CD14-positive monocyte (primary cell): Measurements from ENCODE around the gene SEC63. TPM values are rescaled to one million over a fixed set of nuclear protein-coding genes. Genes with fewer than 3 reads are reported as not detected.
A peak's percentile ranks its signal among the peaks of the same experiment; 100 is the strongest.
"Not testable (repeated sequence)": the region's sequence is repeated elsewhere in the genome, so short reads cannot be mapped to it uniquely, and the experiment has no call there.

ENCODE experiments used
- DNase-seq, 3 donors: peaks; one replicate each; pipeline ENCODE4 v3.0.0-alpha.2; 2011 to 2022
- H2AFZ ChIP-seq: 2 replicates; pipeline ENCODE4 v1.6.0; 2012; ENCODE audit warnings: mild to moderate bottlenecking, low read depth, low read length, inconsistent platforms; ENCODE audit not compliant: insufficient read depth, poor library complexity, severe bottlenecking
- H3K27ac ChIP-seq, 2 donors: 1 replicate in 1 of 2; 2 replicates in 1 of 2; pipeline ENCODE4 v1.5.1; 2012 to 2013; ENCODE audit warnings: low read length in 2 of 2, control low read depth in 1 of 2, inconsistent platforms in 1 of 2, low read depth in 1 of 2, mild to moderate bottlenecking in 1 of 2
- H3K27me3 ChIP-seq, 2 donors: one replicate each; pipeline versions ENCODE4 v1.6.0 to v1.6.1; 2011 to 2013; ENCODE audit warnings: low read length in 2 of 2; ENCODE audit not compliant: control insufficient read depth in 2 of 2, insufficient read depth in 2 of 2
- H3K36me3 ChIP-seq, 2 donors: replicated peaks in 1 of 2; 1 replicate in 1 of 2; 2 replicates in 1 of 2; pipeline versions ENCODE4 v1.5.1 to v1.6.1; 2012 to 2013; ENCODE audit warnings: low read length in 2 of 2, control low read depth in 1 of 2, inconsistent platforms in 1 of 2, mild to moderate bottlenecking in 1 of 2; ENCODE audit not compliant: insufficient read depth in 2 of 2, control insufficient read depth in 1 of 2
- H3K4me1 ChIP-seq, 2 donors: 1 replicate in 1 of 2; 2 replicates in 1 of 2; pipeline versions ENCODE4 v1.5.1 to v1.6.1; 2012 to 2013; ENCODE audit warnings: low read length in 2 of 2, control low read depth in 1 of 2, inconsistent platforms in 1 of 2, mild to moderate bottlenecking in 1 of 2, moderate library complexity in 1 of 2; ENCODE audit not compliant: insufficient read depth in 2 of 2, control insufficient read depth in 1 of 2
- H3K4me2 ChIP-seq: replicated peaks from 2 replicates; pipeline ENCODE3; 2012; ENCODE audit warnings: low read length, moderate library complexity, mild to moderate bottlenecking; ENCODE audit not compliant: poor library complexity, severe bottlenecking; ENCODE audit errors: extremely low read depth
- H3K4me3 ChIP-seq, 3 experiments: fragments of 200-600 bp in 1 of 3; sonication (generic) in 1 of 3; replicated peaks in 1 of 3; 1 replicate in 2 of 3; 2 replicates in 1 of 3; pipeline ENCODE4 v1.5.1; 2011 to 2013; ENCODE audit warnings: low read length in 3 of 3, mild to moderate bottlenecking in 3 of 3, control low read depth in 2 of 3, low read depth in 2 of 3, inconsistent platforms in 1 of 3, moderate library complexity in 1 of 3
- H3K79me2 ChIP-seq: 2 replicates; pipeline ENCODE4 v1.6.0; 2012; ENCODE audit warnings: mild to moderate bottlenecking, control low read depth, inconsistent platforms, low read length, moderate library complexity; ENCODE audit not compliant: insufficient read depth
- H3K9ac ChIP-seq: 2 replicates; pipeline ENCODE4 v1.6.0; 2017; ENCODE audit warnings: low read length, mild to moderate bottlenecking; ENCODE audit not compliant: insufficient read depth, poor library complexity, severe bottlenecking
- H3K9me3 ChIP-seq, 2 donors: replicated peaks in 1 of 2; 1 replicate in 1 of 2; 2 replicates in 1 of 2; pipeline versions ENCODE4 v1.5.1 to v1.6.1; 2012 to 2013; ENCODE audit warnings: low read length in 2 of 2, control low read depth in 1 of 2; ENCODE audit not compliant: control insufficient read depth in 1 of 2, insufficient read depth in 1 of 2
- H4K20me1 ChIP-seq: 2 replicates; pipeline ENCODE4 v1.6.0; 2012; ENCODE audit warnings: mild to moderate bottlenecking, low read length, control low read depth, moderate library complexity; ENCODE audit not compliant: insufficient read depth
- H3K27ac Mint-ChIP-seq, 7 donors: one replicate each; pipeline ENCODE4 v1.8.0; 2020; ENCODE audit warnings: mild to moderate bottlenecking in 7 of 7, mixed read lengths in 7 of 7, moderate library complexity in 6 of 7, inconsistent platforms in 2 of 7
- H3K27me3 Mint-ChIP-seq, 3 donors: one replicate each; pipeline ENCODE4 v1.8.0; 2021 to 2022; ENCODE audit warnings: low read depth in 3 of 3, mild to moderate bottlenecking in 3 of 3, mixed read lengths in 3 of 3, moderate library complexity in 3 of 3, inconsistent platforms in 1 of 3
- H3K36me3 Mint-ChIP-seq, 2 donors: one replicate each; pipeline ENCODE4 v1.8.0; 2020; ENCODE audit warnings: mixed read lengths in 2 of 2, inconsistent platforms in 1 of 2, mild to moderate bottlenecking in 1 of 2
- H3K4me1 Mint-ChIP-seq: one replicate; pipeline ENCODE4 v1.8.0; 2020; ENCODE audit warnings: mild to moderate bottlenecking, mixed read lengths
- H3K4me3 Mint-ChIP-seq, 2 donors: one replicate each; pipeline ENCODE4 v1.8.0; 2020; ENCODE audit warnings: mild to moderate bottlenecking in 2 of 2, mixed read lengths in 2 of 2, moderate library complexity in 1 of 2
- H3K9me3 Mint-ChIP-seq, 7 donors: one replicate each; pipeline ENCODE4 v1.8.0; 2020 to 2022; ENCODE audit warnings: mixed read lengths in 7 of 7, mild to moderate bottlenecking in 6 of 7, moderate library complexity in 6 of 7, inconsistent platforms in 2 of 7
- CTCF ChIP-seq: fragments of 200-600 bp; IDR thresholded peaks from one replicate; pipeline ENCODE4 v1.8.0; 2022; ENCODE audit warnings: antibody characterized with exemption, mild to moderate bottlenecking
- WGBS: methylation state at CpG from one replicate; pipeline ENCODE4 v1.1.5; 2013; ENCODE audit warnings: missing lambda C conversion rate; ENCODE audit not compliant: insufficient coverage; 5-methylcytosine and 5-hydroxymethylcytosine counted together
- intact Hi-C, 2 donors: fragments of 100-400 bp; cut with micrococcal nuclease; formaldehyde crosslinking; loops; one replicate each; pipeline versions ENCODE4 v1.15.0 to v1.15.1; 2023
- polyA plus RNA-seq, 3 donors: library from polyadenylated mRNA; depleted of rRNA in 1 of 3; unstranded in 2 of 3; stranded (reverse) in 1 of 3; fragments of 300-500 nt in 2 of 3; fragments of >200 nt in 1 of 3; fragmentation: Illumina TruSeq in 2 of 3; gene quantifications; 1 replicate in 2 of 3; 2 replicates in 1 of 3; pipeline ENCODE4 v1.2.3, GENCODE V29; 2012 to 2021

SEC63 gene
- polyA plus RNA-seq, 3 donors = 12.0 to 33.7 (median 12.7) TPM

DNA sequence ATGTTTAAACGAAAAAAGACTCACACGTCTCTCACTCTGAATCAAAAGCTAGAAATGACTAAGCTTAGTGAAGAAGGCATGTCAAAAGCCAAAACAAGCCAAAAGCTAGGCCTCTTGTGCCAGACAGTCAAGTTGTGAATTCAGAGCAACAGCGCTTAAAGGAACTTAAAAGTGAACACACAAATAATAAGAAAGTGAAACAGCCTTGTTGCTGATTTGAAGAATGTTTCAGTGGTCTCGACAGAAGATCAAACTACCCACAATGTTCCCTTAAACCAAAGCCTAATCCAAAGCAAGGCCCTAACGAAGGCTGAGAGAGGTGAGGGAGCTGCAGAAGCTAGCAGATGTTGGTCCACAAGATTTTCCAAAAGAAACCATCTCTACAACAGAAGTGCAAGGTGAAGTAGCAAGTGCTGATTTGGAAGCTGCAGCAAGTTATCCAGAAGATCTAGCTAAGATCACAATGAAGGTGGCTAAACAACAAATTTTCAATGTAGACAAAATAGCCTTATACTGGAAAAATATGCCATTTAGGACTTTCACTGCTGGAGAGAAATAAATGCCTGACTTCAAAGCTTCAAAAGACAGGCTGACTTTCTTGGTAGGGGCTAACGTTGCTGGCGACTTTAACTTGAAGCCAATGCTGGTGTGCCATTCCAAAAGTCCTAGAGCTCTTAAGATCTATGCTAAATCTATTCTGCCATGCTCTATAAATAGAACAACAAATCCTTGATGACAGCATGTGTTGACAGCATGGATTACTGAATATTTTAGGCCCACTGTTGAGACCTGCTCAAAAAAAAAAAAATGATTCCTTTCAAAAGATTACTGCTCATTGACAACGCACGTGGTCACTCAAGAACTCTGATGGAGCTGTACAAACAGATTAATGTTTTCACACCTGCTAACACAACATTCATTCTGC, 40.3 kb downstream of the SEC63 start:
- H3K27ac ChIP-seq = no peak overlapping the region
- H3K4me3 ChIP-seq = no peak overlapping the region
- Mint-ChIP-seq H3K4me3 (no peak overlapping the region), H3K9me3 (peaks cover 0 to 9% (median 0%) of the 10 kb centered on the region in 7 donors), H3K27me3 (no peaks in the 10 kb centered on the region), H3K27ac (no peak overlapping the region), H3K4me1 (no peaks in the 10 kb centered on the region), H3K36me3 (peaks cover 61 to 73% of the 10 kb centered on the region in 2 donors)
- H3K9ac ChIP-seq = no peak overlapping the region
- H3K36me3 ChIP-seq = peaks cover 54 to 94% of the 10 kb centered on the region in 2 donors
- peaks cover 4% of the 10 kb centered on the region for H4K20me1 ChIP-seq
- H3K9me3 ChIP-seq = no peaks in the 10 kb centered on the region
- no peak for TF ChIP-seq CTCF
- H3K4me1 ChIP-seq = no peaks in the 10 kb centered on the region
- DNase-seq = no peak
- WGBS = 95% methylated on average over 3 of the region's 9 CpGs
- intact Hi-C loops = no loop called here
- H3K79me2 ChIP-seq = peaks cover 4% of the 10 kb centered on the region
- no peaks in the 10 kb centered on the region for H3K27me3 ChIP-seq
- H2AFZ ChIP-seq = no peak overlapping the region
- no peak overlapping the region for H3K4me2 ChIP-seq

DNA sequence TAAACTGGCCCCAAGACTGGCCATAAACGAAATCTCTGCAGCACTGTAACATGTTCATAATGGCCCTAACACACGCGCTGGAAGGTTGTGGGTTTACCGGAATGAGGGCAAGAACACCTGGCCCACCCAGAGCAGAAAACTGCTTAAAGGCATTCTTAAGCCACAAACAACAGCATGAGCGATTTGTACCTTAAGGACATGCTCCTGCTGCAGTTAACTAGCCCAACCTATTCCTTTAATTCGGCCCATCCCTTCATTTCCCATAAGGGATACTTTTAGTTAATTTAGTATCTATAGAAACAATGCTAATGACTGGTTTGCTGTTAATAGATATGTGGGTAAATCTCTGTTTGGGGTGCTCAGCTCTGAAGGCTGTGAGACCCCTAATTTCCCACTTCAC, 41.0 kb downstream of the SEC63 start:
- H3K4me2 ChIP-seq, H3K27ac ChIP-seq, H3K4me3 Mint-ChIP-seq, H3K9me3 ChIP-seq, H3K4me1 Mint-ChIP-seq, H3K27me3 Mint-ChIP-seq, DNase-seq, H3K9ac ChIP-seq, H3K4me3 ChIP-seq, H3K4me1 ChIP-seq, H2AFZ ChIP-seq, H3K79me2 ChIP-seq, H3K27me3 ChIP-seq, H3K9me3 Mint-ChIP-seq, H4K20me1 ChIP-seq, intact Hi-C loops: not testable (repeated sequence)
- 100% methylated on average over 3 of the region's 6 CpGs for WGBS
- peaks cover 57 to 98% of the 10 kb centered on the region in 2 donors for H3K36me3 ChIP-seq
- Mint-ChIP-seq H3K36me3 (peaks cover 64 to 79% of the 10 kb centered on the region in 2 donors), H3K27ac (peak overlapping the region in 2 of 7 donors; percentile 52 to 54)
